Iris pigment epithelial cell (primary cell): ENCODE data around the gene AHR.
A peak's percentile ranks its signal among the peaks of the same experiment; 100 is the strongest.
"Not testable (repeated sequence)": the region's sequence is repeated elsewhere in the genome, so short reads cannot be mapped to it uniquely, and the experiment has no call there.

Experiments
- DNase-seq: peaks from one replicate; pipeline ENCODE4 v3.0.0-alpha.2; 2011; ENCODE audit warnings: low read depth

Gene AHR

GRCh38 chr7:17376595-17376994, 78.1 kb downstream of the AHR start:
- DNase-seq = no peak

GRCh38 chr7:17380736-17381662, 82.5 kb downstream of the AHR start:
- no peak for DNase-seq

GRCh38 chr7:17382408-17383354, 84.2 kb downstream of the AHR start:
- DNase-seq = not testable (repeated sequence)

GRCh38 chr7:17384400-17384799, 85.9 kb downstream of the AHR start:
- DNase-seq = no peak

GRCh38 chr7:17385612-17386011, 87.2 kb downstream of the AHR start:
- DNase-seq = no peak

- no peak for DNase-seq
Observed at GRCh38 chr7:17390392-17390791, 91.9 kb downstream of the AHR start.

GRCh38 chr7:17391366-17391765, 92.9 kb downstream of the AHR start:
- DNase-seq = no peak

GRCh38 chr7:17392846-17393245, 94.4 kb downstream of the AHR start:
- peak; percentile 95 for DNase-seq

- DNase-seq = not testable (repeated sequence)
Observed at GRCh38 chr7:17394563-17394962, 96.1 kb downstream of the AHR start.
